IPS-NIHi7 (cell line): ENCODE data around the gene TMEM215.
"Not testable (repeated sequence)": the region's sequence is repeated elsewhere in the genome, so short reads cannot be mapped to it uniquely, and the experiment has no call there.

ENCODE experiments used
- DNase-seq: peaks from one replicate; pipeline ENCODE4 v3.0.0; 2012; ENCODE audit warnings: mixed read lengths; ENCODE audit errors: extremely low spot score

TMEM215 gene

GRCh38 chr9:32783168-32783891 lies at the start of gene TMEM215:
Gene TMEM215, plus strand, starts transcription at chr9:32783540. Its CDS starts 644 bp downstream, at chr9:32784184.
- peak; percentile 79 for DNase-seq

GRCh38 chr9:32735476-32735875 lies 47.9 kb upstream of the TMEM215 start:
- DNase-seq: no peak

- no peak for DNase-seq
Observed at GRCh38 chr9:32737378-32737777, 46.0 kb upstream of the TMEM215 start.

- no peak for DNase-seq
Observed at GRCh38 chr9:32738501-32739172, 44.7 kb upstream of the TMEM215 start.

- no peak for DNase-seq
Observed at GRCh38 chr9:32741706-32742105, 41.6 kb upstream of the TMEM215 start.

- no peak for DNase-seq
Observed at GRCh38 chr9:32742296-32742695, 41.0 kb upstream of the TMEM215 start.

- no peak for DNase-seq
Observed at GRCh38 chr9:32748013-32748412, 35.3 kb upstream of the TMEM215 start.

GRCh38 chr9:32755730-32756129 lies 27.6 kb upstream of the TMEM215 start:
- DNase-seq: no peak

- no peak for DNase-seq
Observed at GRCh38 chr9:32764139-32764538, 19.2 kb upstream of the TMEM215 start.

GRCh38 chr9:32775283-32775682 lies 8.1 kb upstream of the TMEM215 start:
- no peak for DNase-seq

- DNase-seq: no peak
Observed at GRCh38 chr9:32776201-32776600, 7.1 kb upstream of the TMEM215 start.

GRCh38 chr9:32782476-32783167 lies 718 bp upstream of the TMEM215 start:
- peak; percentile 57 for DNase-seq

- no peak for DNase-seq
Observed at GRCh38 chr9:32787816-32788215, 4.5 kb downstream of the TMEM215 start.

- not testable (repeated sequence) for DNase-seq
Observed at GRCh38 chr9:32796015-32796414, 12.7 kb downstream of the TMEM215 start.

GRCh38 chr9:32801530-32801929 lies 18.2 kb downstream of the TMEM215 start:
- no peak for DNase-seq

- DNase-seq: no peak
Observed at GRCh38 chr9:32807217-32807616, 23.9 kb downstream of the TMEM215 start.

GRCh38 chr9:32811246-32811645 lies 27.9 kb downstream of the TMEM215 start:
- DNase-seq: no peak

GRCh38 chr9:32820322-32820721 lies 37.0 kb downstream of the TMEM215 start:
- DNase-seq: no peak

GRCh38 chr9:32823101-32823500 lies 39.8 kb downstream of the TMEM215 start:
- DNase-seq: no peak

- DNase-seq: no peak
Observed at GRCh38 chr9:32823551-32823950, 40.2 kb downstream of the TMEM215 start.

- DNase-seq: no peak
Observed at GRCh38 chr9:32825203-32825602, 41.9 kb downstream of the TMEM215 start.

GRCh38 chr9:32828861-32829260 lies 45.5 kb downstream of the TMEM215 start:
- DNase-seq: no peak

GRCh38 chr9:32832346-32832745 lies 49.0 kb downstream of the TMEM215 start:
- no peak for DNase-seq
